Measurements from ENCODE around the gene MGAT3. TPM values are rescaled to one million over a fixed set of nuclear protein-coding genes. Genes with fewer than 3 reads are reported as not detected.

MGAT3 gene
- total and polyA plus RNA-seq, 9 of the 15 experiments (the other 6 are each of a cell fraction or from before 2014, with no cell fraction given) = 0.10 to 11.5 (median 4.6) TPM

DNA sequence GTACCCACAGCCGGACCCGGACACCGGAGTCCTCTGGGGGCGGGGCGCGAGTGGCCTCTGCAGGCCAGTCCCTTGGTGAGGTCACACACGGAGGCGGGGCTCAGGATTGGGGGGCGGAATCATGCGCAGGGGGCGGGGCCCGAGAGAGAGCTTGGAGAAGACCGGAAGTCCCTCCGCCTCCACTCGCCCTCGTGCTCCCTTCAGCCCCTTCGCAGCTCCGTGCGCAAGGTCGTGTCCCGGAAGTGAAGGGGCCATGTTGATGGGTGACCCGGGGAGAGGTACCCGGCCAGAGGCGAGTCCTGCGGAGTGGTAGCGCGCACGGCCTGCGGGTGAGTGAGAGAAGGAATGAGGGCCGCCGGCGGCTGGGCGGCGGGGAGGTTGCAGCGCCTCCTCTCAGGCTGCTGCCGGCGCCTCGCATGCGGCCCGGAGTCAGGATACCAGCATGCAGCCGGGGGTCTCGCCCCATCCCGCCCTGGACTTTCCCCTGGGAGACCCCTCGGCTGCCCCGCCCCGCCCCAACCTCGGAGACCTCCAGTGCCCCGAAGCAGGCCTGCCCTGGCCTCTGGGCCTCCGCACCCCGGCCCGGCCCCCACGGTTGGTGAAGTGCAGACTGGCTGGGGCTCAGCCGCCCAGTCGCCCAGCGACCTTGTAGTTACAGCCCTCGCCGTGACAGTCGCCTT, 45.4 kb downstream of the MGAT3 start, which contains the start of gene MIEF1:
Gene MIEF1 (plus strand): TSS at position 182 of the 680 bp plus-strand sequence. CDS start 9,005 bp downstream, outside the sequence.
- no peaks in the 10 kb centered on the region for H3K9me1 ChIP-seq (ENCODE audit: control insufficient read depth, insufficient read depth, low read length)
- H4K20me1 ChIP-seq (replicated peaks; ENCODE audit: control insufficient read depth, insufficient read depth, low read length) = no peaks in the 10 kb centered on the region
- peaks cover 22 to 29% of the 10 kb centered on the region in 2 experiments for H3K4me1 ChIP-seq (replicated peaks in 1 of 2; ENCODE audit: control insufficient read depth in 2 of 2, insufficient read depth in 2 of 2, low read length in 2 of 2)
- H3K9me3 ChIP-seq (replicated peaks; ENCODE audit: control insufficient read depth, insufficient read depth, low read depth, low read length) = no peaks in the 10 kb centered on the region
- 3% methylated on average over 23 of the region's 58 CpGs for WGBS (ENCODE audit: insufficient coverage, low coverage, missing lambda C conversion rate)
- intact Hi-C loops (cut with micrococcal nuclease) (no loop called here), in situ Hi-C loops (cut with MboI) (loop anchor here (10.0 kb wide), 1 partner anchor 327 kb away; no protein-coding TSS in a partner anchor)
- FAIRE-seq = peak; percentile 76
- ChIA-PET POLR2A (interaction anchor here (0.8 to 8.6 kb wide), 7 partner anchors 12 to 187 kb away, joined by 3 to 106 read pairs (median 7); partner anchors contain the start of gene ATF4), CTCF (ENCODE audit: low intra/inter-chr PET ratio) (no interaction called here)
- peak; percentile 88 to 97 (median 90) for DNase-seq (ENCODE audit: extremely low read depth in 1 of 4, low spot score in 3 of 4)
- H3K4me2 ChIP-seq (ENCODE audit: insufficient read depth, low read length) = peak within 1 kb of the TSS; percentile 95
- peak within 1 kb of the TSS; percentile 95 to 96 for H3K9ac ChIP-seq (ENCODE audit: insufficient read depth in 1 of 2, low read depth in 2 of 2, low read length in 2 of 2)
- peaks cover 47% of the 10 kb centered on the region for H3K36me3 ChIP-seq (ENCODE audit: control insufficient read depth, insufficient read depth, low read length)
- H3K27me3 ChIP-seq (ENCODE audit: control insufficient read depth in 2 of 2, insufficient read depth in 2 of 2, low read length in 2 of 2) = no peaks in the 10 kb centered on the region
- no TSS peak for BruUV-seq (replicated peaks)
- peak within 1 kb of the TSS; percentile 70 for H2AFZ ChIP-seq (ENCODE audit: low read depth, low read length)
- ATAC-seq = peak; percentile 95
- H3K79me2 ChIP-seq (ENCODE audit: control insufficient read depth, insufficient read depth, low read length) = peaks cover 49% of the 10 kb centered on the region
- H3K4me3 ChIP-seq = peak within 1 kb of the TSS; percentile 96
- H3K27ac ChIP-seq (ENCODE audit: extremely low read depth, low read depth, low read length) = peak within 1 kb of the TSS; percentile 84
- TF ChIP-seq FOXJ2 (tag; IDR thresholded peaks at IDR 0.05) (no peak), SMAD3 (CRISPR knock-in tag; conservative IDR thresholded peaks at IDR 0.05) (no peak), POLR3G (IDR thresholded peaks at IDR 0.05; ENCODE audit: extremely low read depth, insufficient read length, insufficient replicate concordance) (no peak), HMGN3 (IDR thresholded peaks at IDR 0.05; ENCODE audit: borderline replicate concordance, extremely low read depth, insufficient read length, low read depth, low read length) (peak; percentile 19), NR3C1 (CRISPR knock-in tag; IDR thresholded peaks at IDR 0.05) (no peak), MTF1 (CRISPR knock-in tag; IDR thresholded peaks at IDR 0.05; ENCODE audit: borderline replicate concordance) (no peak), ZNF707 (CRISPR knock-in tag; conservative IDR thresholded peaks at IDR 0.05) (no peak), ZBTB11 (CRISPR knock-in tag; IDR thresholded peaks at IDR 0.05) (peak in 2 of 3 experiments; percentile 63 to 92; a peak in 4 of 6 replicates)
